A549 treated with GW870086 at 1 μM for 4 hours (cell line): ENCODE data around the gene HOXB8. TPM values are rescaled to one million over a fixed set of nuclear protein-coding genes. Genes with fewer than 3 reads are reported as not detected.

ENCODE experiments used
- total RNA-seq: library from RNA; stranded (reverse); fragments of 200-300 nt; extraction: Qiagen RNA extraction; gene quantifications from 5 replicates; pipeline ENCODE4 v1.2.3, GENCODE V29; 2022; ENCODE audit warnings: low read depth

The HOXB8 gene
- total RNA-seq: 6.9 to 8.8 TPM (median 8.2 TPM) in 5 replicates

DNA sequence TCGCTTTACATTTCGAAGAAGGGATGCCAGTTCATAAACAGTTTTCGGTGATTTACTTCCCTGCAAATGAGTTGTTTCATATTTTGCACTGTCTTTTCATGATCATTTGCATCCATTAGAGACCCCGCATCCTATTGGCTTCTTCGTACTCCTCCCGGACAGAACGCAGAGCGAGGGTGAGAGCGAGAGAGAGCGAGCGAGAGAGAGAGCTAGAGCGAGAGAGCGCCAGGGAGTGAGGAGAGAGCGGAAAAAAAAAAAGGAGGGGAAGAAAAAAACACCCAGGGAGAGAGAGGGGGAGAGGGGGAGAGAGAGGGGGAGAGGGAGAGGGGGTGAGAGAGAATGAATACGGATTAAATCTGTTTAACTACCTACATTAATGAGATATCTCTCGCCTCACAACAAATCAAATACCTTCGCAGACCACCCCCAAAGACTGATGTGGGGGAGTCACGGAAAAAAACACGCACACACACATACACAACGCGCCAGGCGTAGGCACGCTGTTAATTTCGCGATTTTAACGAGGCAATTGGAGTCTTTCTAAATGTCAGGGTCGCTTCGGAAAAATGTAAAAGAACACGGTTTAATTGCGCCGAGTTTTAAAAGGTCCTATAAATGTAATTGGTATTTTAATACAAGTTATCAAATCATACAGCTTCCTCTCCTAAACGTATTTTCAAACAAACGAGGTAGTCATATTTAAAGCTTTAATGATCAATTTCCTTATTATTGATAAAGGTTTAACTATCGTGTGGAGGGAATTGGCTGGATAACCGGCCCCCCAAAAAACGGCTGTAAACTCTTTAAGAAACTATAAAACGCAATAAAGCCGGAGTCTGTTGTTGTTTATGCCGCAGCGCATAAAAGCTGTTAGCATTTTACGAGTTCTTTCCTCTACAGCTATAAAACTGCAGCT, at the start of gene HOXB8:
HOXB8 (minus strand) TSS at position 246 of the 916 bp plus-strand sequence. CDS start 588 bp downstream, outside the sequence.

DNA sequence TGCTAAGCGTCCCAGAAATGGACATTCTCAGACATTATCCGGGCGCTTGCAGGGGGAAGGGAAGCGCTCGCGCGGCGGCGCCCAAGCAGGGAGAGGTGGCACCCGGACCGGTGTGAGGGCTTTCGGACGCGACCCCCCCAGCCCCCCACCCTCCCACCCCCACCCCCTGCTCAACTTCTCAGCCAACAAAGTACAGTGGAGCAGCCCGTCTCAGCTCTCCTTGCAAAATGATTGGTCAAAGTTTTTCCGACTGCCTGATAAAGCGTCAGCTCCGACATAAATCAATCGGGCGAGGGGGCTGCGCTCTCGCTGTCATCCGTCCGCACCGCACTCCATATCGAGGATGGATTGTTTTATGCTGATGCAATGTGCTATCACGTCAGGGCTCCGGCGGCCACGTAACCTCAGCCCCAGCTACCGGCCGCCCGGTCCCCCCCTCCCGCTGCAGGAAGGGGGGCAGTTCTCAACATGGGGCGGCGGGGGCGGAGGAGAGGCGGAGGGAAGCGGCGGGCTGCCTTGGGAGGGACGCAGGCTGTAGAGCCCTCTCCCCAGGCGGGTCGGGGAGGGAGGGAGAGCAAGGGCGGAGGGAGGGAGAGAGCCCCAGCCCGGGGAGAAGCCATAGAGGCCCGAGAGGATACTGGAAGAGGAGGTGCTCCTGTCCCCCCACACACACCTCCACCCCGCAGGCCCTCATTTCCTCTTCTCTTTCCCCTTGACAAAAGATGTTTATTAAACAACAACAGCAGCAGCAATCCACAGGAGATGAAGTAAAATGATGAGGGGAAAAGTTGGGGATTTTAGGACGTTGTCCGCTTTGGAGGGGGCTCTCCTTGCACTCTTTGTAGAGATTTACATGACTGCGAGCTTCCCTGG, 11.4 kb upstream of the HOXB8 start, which contains the start of gene HOXB9:
HOXB9 (minus strand) TSS at position 114 of the 873 bp plus-strand sequence; CDS start at position 25, 89 bp downstream.

DNA sequence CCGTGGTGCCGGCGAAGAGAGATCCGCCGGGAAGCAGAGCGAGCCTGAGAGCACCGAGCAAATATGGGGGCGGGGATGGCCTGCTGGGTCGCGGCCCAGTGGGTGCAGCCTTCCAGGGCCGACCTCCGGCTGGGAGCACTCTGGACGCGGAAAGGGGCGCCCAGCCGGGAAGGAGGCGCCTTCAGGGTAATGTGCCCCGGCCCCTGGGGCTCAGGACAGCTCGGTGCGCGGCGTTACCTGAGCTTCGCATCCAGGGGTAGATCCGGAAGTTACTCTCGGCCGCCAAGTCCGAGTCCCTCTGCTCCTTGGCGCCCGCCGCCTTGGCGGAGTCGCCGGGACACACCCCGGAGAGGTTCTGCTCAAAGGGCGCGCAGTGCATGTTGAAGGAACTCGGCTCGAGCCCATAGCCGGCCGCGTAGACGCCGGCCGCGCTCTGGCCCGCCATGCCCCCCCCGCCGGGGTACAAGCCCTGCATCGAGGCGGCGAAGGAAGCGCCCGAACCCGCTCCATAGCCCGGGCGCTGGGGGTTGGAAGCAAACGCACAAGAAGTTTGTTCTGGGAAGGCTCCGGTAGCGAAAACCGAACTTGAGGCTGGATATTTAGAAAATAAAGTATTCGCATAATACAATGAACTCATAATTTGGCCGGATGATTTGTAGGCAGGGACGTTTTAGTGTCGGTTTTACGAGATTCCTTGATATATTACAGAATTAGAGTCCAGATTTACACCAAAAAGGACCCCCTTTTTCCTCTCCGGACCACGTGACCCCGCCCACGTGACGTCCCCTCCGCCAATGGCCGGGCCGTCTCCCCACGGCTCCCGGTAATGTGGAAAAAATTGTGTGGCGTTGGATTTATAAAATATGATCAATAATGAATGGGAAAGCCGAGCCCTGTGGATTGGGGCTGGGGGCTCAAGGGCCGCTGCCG, 4.5 kb downstream of the HOXB8 start, which contains the start of gene HOXB7:
HOXB7 (minus strand) TSS at position 736 of the 930 bp plus-strand sequence; CDS start at position 637, 99 bp downstream.

DNA sequence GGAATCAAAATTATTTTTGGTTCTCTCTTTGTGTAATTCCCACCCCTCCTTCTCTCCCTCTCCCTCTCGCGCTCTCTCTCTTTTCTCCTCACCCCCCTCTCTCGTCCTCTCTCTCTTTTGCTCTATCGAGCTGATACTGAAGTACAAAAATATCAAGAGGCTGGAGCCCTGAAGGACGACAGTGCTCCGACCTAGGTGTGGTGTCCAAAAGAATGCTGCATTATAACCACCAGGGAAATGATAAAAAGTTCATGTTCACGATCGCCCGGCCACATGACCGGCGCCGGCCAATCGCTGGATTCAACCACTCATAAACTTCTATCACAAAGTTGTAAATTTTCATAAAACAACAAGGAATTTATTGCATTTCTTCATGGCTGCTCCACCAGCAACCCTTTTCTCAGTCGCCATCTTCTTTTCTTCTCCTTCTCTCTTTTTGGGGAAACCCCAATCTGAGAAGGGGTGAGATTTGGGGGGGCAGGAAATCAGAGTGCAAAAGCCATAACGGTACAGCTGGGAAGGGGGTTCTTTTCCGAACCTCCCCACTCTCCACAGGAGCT, 10.2 kb downstream of the HOXB8 start, which contains the start of gene HOXB6:
HOXB6 (minus strand) TSS at position 217 of the 560 bp plus-strand sequence. CDS start 6,836 bp downstream, outside the sequence.

DNA sequence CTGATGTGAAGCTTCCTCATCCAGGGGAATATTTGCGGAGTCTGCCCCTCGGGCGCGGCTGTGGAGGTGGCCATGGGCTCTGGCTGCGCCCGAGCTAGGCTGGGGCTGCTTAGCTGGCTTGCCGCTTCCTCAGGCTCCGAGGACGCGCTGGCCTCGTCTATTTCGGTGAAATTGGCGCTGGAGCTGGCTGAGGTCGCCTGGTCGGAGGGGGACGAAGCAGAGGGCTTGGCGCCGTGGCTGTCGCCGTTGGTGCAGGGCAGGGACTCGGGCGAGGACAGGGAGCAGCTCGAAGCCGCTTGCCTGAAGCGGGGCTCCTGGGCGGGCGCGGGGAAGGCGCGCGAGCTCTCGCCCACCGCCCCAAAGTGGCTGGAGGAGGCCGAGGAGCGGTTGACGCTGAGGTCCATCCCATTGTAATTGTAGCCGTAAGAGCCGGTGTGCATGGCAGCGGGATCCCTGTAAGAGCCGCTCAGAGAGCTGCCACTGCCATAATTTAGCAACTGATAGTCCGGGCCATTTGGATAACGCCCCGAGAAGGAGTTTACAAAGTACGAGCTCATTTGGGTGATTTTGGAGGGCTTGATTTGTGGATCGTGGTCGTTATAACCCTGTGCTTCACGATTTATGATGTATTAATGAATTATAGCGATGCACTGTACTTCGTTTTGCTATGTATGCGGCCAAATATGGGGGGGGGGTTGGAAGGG, 21.8 kb downstream of the HOXB8 start, which contains the start of gene HOXB5:
HOXB5 (minus strand) TSS at position 654 of the 704 bp plus-strand sequence; CDS start at position 557, 97 bp downstream.

DNA sequence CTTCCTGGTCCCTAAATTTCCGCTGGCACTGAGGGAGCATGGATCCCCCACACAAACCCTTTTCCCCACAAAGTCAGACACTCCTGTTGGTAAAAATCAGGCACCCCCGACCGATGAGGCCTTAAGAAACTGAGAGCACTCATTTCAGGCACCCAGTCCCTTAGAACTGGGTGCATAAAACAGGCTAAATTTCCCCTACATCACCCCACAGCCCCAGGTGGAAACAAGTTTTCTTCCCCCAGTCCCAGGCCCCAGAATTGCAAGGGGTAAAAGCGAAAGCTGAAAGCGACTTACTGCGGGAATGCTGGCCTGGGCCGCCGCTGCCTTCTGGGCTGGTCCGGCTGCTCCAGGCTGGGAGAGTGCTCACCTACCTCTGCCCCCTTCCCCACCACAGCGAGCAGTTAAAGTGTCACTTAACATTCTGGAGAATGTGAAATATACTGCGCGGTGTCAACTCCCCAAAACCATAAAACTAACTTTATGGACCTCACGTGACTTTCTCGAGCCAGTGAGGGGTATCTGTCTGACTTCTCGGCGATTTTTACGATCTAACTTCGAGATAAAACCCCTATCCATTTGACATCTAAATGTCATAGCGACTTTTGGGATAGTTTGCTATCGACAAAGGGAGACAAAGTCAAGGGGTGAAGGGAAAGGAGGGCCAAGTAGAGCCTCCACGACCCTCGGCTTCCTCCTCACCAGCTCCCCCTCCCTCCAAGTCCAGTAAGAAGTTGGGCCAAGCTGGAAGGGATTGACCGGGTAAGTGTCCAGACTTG, 25.1 kb downstream of the HOXB8 start, which contains the start of gene HOXB3:
HOXB3 (minus strand) TSS at position 411 of the 776 bp plus-strand sequence. CDS start 37,767 bp downstream, outside the sequence.

DNA sequence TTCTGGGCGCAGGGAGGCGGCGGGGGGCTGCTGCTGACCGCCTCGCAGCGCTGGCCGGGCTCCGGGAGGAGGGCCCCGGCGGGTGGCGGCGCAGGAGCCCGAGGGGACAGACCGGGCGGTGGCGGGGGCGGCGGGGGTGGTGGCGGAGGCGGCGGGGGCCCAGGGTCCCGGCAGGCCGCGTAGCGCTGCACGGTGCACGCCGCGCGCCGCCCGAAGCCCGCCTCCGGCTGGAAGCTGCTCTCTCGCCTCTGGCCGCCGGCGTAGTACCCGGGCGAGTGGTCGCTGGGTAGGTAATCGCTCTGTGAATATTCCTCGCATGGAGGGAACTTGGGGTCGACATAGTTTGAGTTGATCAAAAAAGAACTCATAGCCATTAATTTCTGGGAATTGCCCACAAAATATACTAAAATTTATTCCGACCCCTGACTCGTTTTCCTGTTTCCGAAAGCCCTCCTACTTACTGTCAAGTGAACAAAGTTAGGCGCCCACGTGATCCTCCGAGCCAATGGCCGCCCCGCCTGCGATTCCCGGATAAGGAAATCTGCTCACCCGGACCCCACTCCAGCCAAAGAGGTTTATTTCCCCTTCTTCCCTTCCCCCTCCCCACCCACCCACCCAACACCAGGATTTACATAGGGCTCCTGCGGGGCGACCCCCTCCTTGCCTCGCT, 37.0 kb downstream of the HOXB8 start, which contains the start of gene HOXB4:
HOXB4 (minus strand) TSS at position 405 of the 670 bp plus-strand sequence; CDS start at position 374, 31 bp downstream.

Other genes starting within 250 kb of the HOXB8 start
- not detected in 5 replicates for gene SKAP1, start 185.1 kb downstream of the HOXB8 start, total RNA-seq
- gene HOXB1, start 84.3 kb downstream of the HOXB8 start, total RNA-seq: not detected in 5 replicates
- 0.32 to 1.0 TPM (median 0.43 TPM) in 5 replicates for gene HOXB2, start 70.2 kb downstream of the HOXB8 start, total RNA-seq
- 0.07 to 0.13 TPM (median 0.11 TPM) in 4 of 5 replicates, not detected in the other for gene HOXB4, start 36.9 kb downstream of the HOXB8 start, total RNA-seq
- gene HOXB3, start 25.1 kb downstream of the HOXB8 start, total RNA-seq: 4.6 to 6.5 TPM (median 5.2 TPM) in 5 replicates
- gene HOXB5, start 21.5 kb downstream of the HOXB8 start, total RNA-seq: 1.7 to 2.5 TPM (median 2.2 TPM) in 5 replicates
- gene HOXB6, start 10.3 kb downstream of the HOXB8 start, total RNA-seq: 3.5 to 6.3 TPM (median 5.4 TPM) in 5 replicates
- gene HOXB7, start 4.3 kb downstream of the HOXB8 start, total RNA-seq: 29.6 to 32.2 TPM (median 30.8 TPM) in 5 replicates
- gene HOXB9, start 11.1 kb upstream of the HOXB8 start, total RNA-seq: 7.2 to 7.5 TPM (median 7.3 TPM) in 5 replicates
- gene PRAC1, start 107.2 kb upstream of the HOXB8 start, total RNA-seq: not detected in 5 replicates
- gene PRAC2, start 107.9 kb upstream of the HOXB8 start, total RNA-seq: not detected in 5 replicates
- gene HOXB13, start 113.5 kb upstream of the HOXB8 start, total RNA-seq: 1.8 to 2.3 TPM (median 2.1 TPM) in 5 replicates
- gene TTLL6, start 201.9 kb upstream of the HOXB8 start, total RNA-seq: 0.74 to 1.3 TPM (median 0.95 TPM) in 5 replicates
- gene CALCOCO2, start 215.7 kb upstream of the HOXB8 start, total RNA-seq: 62.5 to 81.6 TPM (median 75.6 TPM) in 5 replicates